ENCODE results near the gene ZNF804A.
"Not testable (repeated sequence)": the region's sequence is repeated elsewhere in the genome, so short reads cannot be mapped to it uniquely, and the experiment has no call there.

ZNF804A gene

DNA sequence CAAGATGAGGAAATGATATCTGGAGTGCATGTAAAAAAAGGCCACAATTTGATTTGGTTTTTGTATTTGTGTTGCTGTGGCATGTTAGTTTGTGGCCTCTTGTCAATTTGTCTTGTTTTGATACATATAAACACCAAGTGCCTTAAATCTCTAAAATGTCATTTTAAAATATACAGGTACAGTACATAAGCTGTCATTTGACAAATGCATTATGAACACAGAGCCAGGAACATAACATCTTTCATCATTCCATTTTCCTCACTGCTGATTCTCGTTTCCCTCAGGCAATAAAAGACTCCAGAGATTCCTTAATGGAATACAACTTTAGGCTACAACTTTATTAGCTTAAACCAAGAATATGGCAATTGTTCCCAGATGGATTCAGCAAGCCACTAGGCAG is 217.5 kb downstream of the ZNF804A start:
- DNase-seq: no peak

- no peak for DNase-seq
Measured at GRCh38 chr2:184824597-184824996, 226.3 kb downstream of the ZNF804A start.

- DNase-seq: no peak
Measured at GRCh38 chr2:184830531-184830930, 232.2 kb downstream of the ZNF804A start.

- DNase-seq: no peak
Measured at GRCh38 chr2:184834699-184835397, 236.5 kb downstream of the ZNF804A start.

DNA sequence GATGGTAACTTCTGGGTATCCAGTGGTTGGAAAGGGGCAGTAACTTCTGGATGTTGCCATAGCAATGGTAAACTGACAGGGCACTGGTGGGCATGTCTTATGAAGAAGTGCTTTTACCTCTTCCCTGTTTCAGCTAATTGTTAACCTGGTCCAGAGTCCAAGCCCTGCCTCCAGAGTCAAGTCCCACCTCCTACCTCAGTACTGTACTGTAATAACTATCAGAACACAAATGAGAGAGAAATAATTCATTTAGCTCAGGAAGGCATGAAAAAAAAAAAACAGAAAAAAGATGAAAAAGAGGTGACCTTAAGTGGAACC is 237.0 kb downstream of the ZNF804A start:
- DNase-seq: no peak

GRCh38 chr2:184847331-184847730 is 249.0 kb downstream of the ZNF804A start:
- no peak for DNase-seq

DNA sequence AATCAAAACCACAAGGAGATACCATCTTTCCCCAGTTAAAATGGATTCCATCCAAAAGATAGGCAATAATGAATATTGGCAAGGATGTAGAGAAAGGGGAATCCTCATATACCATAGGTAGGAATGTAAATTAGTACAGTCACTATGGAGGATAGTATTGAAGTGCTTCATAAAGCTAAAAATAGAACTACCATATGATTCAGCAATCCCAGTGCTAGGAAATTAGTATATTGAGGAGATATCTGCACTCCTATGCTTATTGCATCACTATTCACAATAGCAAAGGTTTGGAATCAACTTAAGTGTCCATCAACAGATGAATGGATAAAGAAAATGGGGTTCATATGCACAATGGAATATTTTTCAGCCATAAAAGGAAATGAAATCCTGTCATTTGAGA is 251.2 kb downstream of the ZNF804A start:
- no peak for DNase-seq

- no peak for DNase-seq
Measured at GRCh38 chr2:184851576-184851975, 253.2 kb downstream of the ZNF804A start.

- DNase-seq: no peak
Measured at GRCh38 chr2:184859187-184859586, 260.9 kb downstream of the ZNF804A start.

DNA sequence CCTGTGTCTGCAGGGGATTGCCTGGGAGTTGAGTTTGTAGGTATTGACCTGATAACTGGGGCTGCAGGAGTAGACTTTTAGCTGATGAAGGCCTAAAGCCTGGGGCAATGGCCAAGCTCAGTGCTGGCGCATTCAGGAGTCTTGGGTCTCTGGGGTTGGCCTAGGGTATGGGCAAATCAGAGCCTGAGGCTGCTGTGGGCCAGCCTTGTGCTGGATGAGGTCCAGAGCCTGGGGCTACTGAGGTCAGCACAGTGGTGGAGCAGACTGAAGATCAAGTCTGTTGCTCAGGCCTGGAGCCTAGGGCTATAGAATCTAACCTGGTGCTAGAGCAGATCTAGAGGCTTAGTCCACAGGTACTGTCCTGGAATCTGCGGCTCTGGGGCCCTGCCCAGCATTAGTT is 262.4 kb downstream of the ZNF804A start:
- DNase-seq: no peak

- DNase-seq: no peak
Measured at GRCh38 chr2:184875212-184875611, 276.9 kb downstream of the ZNF804A start.

DNA sequence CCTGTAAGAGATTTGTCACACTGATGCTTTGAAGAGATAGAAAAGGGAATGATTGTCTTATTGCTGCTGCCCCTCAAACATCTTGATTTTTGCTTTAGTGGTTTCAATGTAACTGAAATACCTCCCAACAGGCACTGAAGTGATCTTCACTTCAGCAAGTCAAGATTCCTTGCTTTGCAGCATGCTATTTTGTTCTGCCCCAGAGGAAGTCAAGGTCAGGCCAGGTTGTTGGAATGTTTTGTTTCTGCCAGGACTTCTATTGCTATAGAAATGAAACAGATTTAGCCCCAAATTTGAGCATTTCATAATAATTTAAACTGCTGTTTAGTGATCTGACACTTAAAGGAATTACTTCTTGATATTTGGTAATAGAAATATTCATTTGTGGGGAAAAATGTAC is 277.6 kb downstream of the ZNF804A start:
- DNase-seq: no peak

- DNase-seq: no peak
Measured at GRCh38 chr2:184877909-184878308, 279.6 kb downstream of the ZNF804A start.

- DNase-seq: no peak
Measured at GRCh38 chr2:184879671-184880070, 281.3 kb downstream of the ZNF804A start.

DNA sequence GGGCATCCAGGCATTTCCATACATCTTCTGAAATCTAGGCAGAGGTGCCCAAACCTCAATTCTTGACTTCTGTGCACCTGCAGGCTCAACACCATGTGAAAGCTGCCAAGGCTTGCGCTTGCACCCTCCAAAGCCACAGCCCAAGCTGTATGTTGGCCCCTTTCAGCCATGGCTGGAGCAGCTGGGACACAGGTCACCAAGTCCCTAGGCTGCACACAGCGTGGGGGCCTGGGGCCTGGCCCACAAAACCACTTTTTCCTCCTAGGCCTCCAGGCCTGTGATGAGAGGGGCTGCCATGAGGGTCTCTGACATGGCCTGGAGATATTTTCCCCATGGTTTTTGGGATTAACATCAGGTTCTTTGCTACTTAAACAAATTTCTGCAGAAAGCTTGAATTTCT is 288.3 kb downstream of the ZNF804A start:
- not testable (repeated sequence) for DNase-seq

DNA sequence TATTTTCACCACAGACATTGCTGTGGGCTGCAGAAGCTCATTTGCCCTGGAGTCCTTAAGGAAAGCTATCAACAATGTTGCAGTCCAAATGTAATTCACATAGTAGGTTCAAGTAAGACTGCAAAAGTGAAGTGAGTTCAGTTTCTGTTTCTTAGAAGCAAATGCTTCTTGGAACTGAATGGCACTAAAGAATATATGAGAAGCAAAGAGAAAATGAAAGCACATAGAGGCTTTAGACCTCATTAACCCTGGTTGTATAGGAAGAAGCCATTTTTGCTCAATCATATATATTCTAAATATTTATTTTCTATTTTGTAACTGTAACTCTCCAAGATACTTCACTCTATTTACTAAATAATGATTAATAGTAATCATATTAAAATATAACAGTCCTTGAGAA is 292.0 kb downstream of the ZNF804A start:
- DNase-seq: no peak

GRCh38 chr2:184904991-184905390 is 306.7 kb downstream of the ZNF804A start:
- DNase-seq: no peak

DNA sequence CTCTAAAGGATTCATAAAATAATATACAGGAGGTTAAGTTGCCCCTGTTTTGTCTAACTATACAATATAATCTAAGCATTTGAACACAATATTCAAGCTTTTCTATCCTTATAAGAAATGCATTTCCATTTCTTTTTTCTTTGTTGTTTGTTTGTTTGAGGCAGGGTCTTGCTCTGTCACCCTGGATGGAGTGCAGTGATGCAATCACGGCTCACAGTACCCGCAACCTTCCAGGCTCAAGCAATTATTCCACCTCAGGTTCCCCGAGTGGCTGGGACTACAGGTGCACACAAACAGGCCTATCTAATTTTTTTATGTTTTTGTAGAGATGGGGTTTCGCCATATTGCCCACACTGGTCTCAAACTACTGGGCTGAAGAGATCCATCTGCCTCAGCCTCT is 307.8 kb downstream of the ZNF804A start:
- no peak for DNase-seq

DNA sequence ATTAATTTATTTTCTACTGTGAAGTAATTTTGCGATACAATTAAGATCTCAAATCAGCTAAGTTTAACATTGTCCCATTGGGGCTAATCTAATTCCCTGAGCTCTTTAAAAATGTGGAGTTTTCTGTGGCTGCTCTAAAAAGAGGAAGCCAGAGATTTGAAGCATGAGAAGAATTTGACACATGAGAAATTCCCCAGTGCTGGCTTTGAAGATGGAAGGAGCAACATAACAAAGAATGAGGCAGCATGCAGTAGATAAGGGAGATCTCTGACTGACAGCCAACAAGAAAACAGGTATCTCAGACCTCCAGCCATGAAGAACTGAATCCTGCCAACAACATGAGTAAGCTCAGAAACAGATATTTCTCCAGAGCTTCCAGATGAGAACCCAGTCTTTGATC is 308.4 kb downstream of the ZNF804A start:
- no peak for DNase-seq

DNA sequence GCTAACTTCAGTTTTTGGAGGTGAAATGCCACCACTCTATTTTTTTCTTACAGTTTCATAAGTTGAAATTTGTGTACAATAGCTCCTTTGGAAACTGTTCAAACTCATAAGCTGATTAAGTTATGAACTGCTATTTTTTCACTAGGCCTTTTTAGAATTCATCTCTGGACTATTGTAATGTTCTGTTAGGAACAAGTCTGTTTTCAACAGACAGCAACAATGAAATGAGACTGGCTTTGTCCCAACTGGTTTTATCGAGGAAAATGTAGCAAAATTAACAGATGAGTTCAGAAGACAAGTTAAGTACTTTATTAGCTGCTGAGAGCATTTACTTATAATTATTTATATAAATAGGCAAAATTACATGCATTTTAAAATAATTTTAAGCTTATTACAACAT is 310.6 kb downstream of the ZNF804A start:
- DNase-seq: no peak

GRCh38 chr2:184920451-184920965 is 322.2 kb downstream of the ZNF804A start:
- DNase-seq: no peak

GRCh38 chr2:184921676-184922075 is 323.3 kb downstream of the ZNF804A start:
- DNase-seq: no peak

GRCh38 chr2:184923751-184924150 is 325.4 kb downstream of the ZNF804A start:
- no peak for DNase-seq

DNA sequence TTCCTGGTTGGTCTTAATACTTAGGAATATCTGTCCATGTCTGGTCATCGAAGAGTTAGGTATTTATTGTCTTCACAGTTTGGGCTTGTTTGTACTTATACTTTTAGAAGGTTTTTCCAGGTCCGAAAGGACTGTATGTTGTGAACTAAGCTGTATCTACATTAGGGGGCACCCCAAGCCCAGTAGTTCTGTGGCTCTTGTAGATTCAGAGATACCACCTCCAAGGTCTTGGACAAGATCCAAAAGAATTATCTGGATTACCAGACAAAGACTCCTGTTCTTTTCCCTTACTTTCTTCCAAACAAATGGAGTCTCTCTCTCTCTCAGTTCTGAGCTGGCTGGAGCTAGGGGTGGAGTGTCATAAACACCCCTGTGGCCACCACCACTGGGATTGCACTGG is 328.7 kb downstream of the ZNF804A start:
- DNase-seq: no peak

Measured in anterior cingulate cortex (tissue), 58 donors.